GM10248 (cell line): ENCODE measurements around the gene SCGB3A1.

Experiments used
- CTCF ChIA-PET: fragments of 300-600 bp; sonication (Branson Sonifier 250); formaldehyde crosslinking; extraction: SDS; loops from one replicate; lab custom pipeline; 2021; ENCODE audit warnings: antibody characterized with exemption; lab: Yijun Ruan, JAX
- POLR2A ChIA-PET: fragments of 350-650 bp; sonication (Branson Sonifier 250); formaldehyde crosslinking; extraction: SDS; loops from one replicate; lab custom pipeline; 2020; ENCODE audit warnings: antibody characterized with exemption; lab: Yijun Ruan, JAX
- DNase-seq: peaks from one replicate; pipeline ENCODE4 v3.0.0; 2012; ENCODE audit errors: extremely low spot score
- CTCF ChIP-seq: IDR thresholded peaks from 2 replicates; pipeline ENCODE4 v1.5.1; 2012; ENCODE audit warnings: mild to moderate bottlenecking, low read depth; ENCODE audit errors: extremely low read depth, missing control alignments, control extremely low read depth

SCGB3A1 gene

GRCh38 chr5:180583738-180584137 is 7.6 kb downstream of the SCGB3A1 start:
- TF ChIP-seq CTCF, result no peak
- no peak for DNase-seq
- CTCF ChIA-PET, result no interaction called here
- POLR2A ChIA-PET, result no interaction called here

GRCh38 chr5:180580681-180581080 is 10.6 kb downstream of the SCGB3A1 start:
- ChIA-PET POLR2A (no interaction called here), CTCF (interaction anchor here (1.4 to 1.7 kb wide), 3 partner anchors 10 to 25 kb away, joined by 4 to 8 read pairs (median 7); no protein-coding TSS in a partner anchor)
- DNase-seq, result no peak
- TF ChIP-seq CTCF, result no peak

- no peak for TF ChIP-seq CTCF
- POLR2A ChIA-PET, result no interaction called here
- DNase-seq, result no peak
- CTCF ChIA-PET, result interaction anchor here (1.5 kb wide), 1 partner anchor 31 kb away, joined by 3 read pairs; no protein-coding TSS in a partner anchor
Measured at GRCh38 chr5:180575571-180575970, 15.7 kb downstream of the SCGB3A1 start.

- no peak for DNase-seq
- POLR2A ChIA-PET, result no interaction called here
- CTCF ChIA-PET, result interaction anchor here (1.3 to 2.3 kb wide), 2 partner anchors 12 to 15 kb away, joined by 3 to 8 read pairs; no protein-coding TSS in a partner anchor
- no peak for TF ChIP-seq CTCF
Measured at GRCh38 chr5:180568914-180569313, 22.4 kb downstream of the SCGB3A1 start.

- ChIA-PET CTCF (no interaction called here), POLR2A (no interaction called here)
- DNase-seq, result no peak
- no peak for TF ChIP-seq CTCF
Measured at GRCh38 chr5:180563994-180564393, 27.3 kb downstream of the SCGB3A1 start.

- TF ChIP-seq CTCF, result no peak
- DNase-seq, result no peak
- CTCF ChIA-PET, result interaction anchor here (0.8 kb wide), 1 partner anchor 12 kb away, joined by 3 read pairs; no protein-coding TSS in a partner anchor
- POLR2A ChIA-PET, result no interaction called here
Measured at GRCh38 chr5:180558232-180558631, 33.1 kb downstream of the SCGB3A1 start.
